GM19035 (cell line): ENCODE data around the gene INPP5A.
"Not testable (repeated sequence)": the region's sequence is repeated elsewhere in the genome, so short reads cannot be mapped to it uniquely, and the experiment has no call there.

Experiments used
- ATAC-seq: cut with Tn5 transposase; IDR thresholded peaks from one replicate; pipeline ENCODE4 v1.9.1; 2021; ENCODE audit not compliant: unreplicated experiment

The INPP5A gene

DNA sequence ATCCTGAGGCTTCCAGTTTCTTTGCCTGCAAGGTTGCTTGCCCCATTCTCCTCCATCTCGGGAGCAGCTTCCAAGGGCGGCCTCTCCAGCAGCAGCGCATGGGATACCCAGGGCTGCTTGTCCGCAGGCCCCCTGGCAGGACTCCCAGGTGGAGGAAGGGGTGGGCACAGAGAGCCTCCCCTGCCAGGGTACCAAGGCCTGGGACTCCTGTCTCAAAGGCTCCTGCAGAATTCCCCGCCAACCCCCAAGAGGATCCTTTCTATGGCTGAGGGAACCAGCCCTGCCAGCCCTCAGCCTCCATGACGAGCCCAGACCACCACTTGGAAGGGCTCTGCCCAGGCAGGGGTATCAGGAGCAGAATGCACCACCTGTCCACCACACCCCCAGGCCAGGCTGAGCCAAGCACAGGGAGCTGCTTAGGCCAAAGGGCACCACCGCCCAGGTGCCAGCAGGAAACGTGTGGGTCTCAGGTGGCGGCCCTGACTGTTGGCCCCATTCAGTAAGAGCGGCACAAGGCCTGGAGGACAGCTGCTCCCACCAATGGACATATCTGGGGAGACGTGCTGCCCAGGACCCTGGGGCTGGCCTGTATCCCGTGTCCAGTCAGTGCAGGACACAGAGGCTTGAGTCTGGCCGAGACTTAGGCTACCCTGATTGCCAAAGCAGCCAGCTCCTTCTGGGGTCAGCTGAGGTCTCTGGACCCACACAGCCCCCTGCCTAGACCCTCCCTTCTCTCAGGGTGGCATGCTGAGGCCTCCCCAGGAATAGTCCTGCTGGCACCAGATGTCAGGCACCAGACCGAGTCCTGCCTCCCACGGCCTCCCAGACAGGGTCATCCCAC, 33.8 kb upstream of the INPP5A start:
- no peak for ATAC-seq

DNA sequence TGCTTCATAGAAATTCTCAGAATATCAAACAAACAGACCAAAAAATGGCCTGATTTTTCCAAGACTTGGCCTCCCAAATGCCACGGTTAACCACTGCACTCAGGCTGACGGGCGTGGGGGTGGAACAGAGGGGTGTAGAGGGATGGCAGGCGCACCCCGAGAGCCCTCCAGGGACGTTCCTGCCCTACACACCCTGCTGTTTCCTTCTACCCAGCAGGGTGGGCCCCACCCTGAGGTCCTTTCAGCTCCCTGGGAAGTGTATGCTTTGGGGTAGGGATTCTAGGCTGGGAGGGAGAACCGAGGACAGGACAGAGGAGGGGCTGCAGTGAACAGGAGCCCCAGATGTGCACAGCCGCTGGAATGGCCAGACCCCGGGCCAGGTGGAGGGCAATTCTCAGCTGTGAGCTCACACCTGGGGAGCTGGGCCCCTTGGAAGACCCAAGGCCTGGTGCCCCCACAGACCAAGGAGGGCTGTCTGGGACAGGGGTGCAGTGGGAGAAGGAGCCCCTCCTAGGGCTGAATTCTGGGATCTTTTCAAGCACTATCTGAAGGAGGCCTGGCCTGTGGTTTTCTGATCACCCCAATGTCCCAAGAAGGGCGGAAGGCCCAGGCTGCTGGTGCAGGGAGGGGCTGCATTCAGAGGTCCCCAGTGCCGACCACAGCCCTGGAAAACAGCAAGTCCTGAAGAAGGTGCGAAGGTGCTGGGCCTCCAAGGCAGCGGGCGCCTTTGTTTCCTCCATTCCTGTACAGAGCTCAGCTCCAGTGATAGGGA, 32.9 kb upstream of the INPP5A start:
- ATAC-seq: no peak

DNA sequence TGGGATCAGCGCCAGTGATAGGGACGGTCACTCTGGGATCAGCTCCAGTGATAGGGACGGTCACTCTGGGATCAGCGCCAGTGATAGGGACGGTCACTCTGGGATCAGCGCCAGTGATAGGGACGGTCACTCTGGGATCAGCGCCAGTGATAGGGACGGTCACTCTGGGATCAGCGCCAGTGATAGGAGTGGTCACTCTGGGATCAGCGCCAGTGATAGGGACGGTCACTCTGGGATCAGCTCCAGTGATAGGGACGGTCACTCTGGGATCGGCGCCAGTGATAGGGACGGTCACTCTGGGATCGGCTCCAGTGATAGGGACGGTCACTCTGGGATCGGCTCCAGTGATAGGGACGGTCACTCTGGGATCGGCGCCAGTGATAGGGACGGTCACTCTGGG, 32.0 kb upstream of the INPP5A start:
- not testable (repeated sequence) for ATAC-seq

DNA sequence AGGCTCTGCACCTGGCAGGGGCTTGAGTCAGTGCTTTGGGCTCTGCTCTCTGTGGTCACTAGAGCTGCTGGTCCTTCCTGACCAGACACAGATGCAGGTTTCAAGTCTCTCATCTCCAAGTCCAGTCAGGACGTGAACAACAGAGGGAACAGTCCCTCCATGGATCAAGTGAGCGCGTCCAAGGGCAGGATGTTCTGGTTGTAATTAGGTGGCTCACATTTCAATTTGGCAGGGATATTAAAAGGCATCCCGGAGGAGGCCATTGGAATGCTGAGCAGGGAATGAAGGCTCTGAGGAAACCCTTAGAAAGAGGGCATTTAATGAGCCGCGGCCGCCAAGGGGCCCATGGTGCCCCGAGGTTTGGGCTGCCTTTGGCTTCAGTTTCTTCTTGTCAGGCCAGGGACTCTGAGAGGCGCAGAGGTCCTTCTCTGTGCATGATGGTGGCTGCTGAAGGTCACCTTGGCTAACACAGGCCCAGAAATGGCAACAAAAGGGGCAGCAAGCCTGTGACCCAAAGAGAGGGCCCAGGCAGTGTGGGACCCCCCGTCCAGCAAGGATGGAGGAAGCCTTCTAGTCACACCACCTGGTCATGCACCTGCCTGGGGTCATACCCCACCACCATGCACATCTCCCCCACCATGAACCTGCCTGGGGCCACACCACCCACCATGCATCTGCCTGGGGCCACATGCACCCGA, 30.7 kb upstream of the INPP5A start:
- no peak for ATAC-seq

DNA sequence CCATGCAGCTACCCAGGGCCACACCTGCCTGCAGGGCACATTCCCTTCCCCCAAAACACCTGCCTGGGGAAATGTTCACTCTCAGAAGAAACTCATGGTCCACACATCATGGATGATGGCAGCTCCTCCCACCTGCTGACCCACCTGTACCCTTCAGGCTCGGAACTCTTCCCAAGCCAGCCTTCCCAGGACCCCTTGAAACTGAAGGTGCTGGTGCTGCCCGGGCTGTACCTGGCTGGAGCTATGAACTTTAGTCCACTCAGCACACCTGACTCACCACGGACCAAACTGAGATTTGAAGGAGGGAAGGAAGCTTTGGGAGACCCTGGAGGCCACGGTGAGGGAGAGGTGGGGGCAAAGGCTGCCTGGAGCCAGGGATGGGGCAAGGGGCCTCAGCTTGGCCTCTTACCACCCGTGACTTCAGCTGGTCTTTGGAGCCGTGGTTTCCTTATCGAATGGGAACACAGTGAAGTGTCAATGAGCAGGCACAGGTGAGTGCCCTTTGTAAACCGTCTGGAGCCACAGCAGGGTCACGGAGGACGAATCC, 30.1 kb upstream of the INPP5A start:
- ATAC-seq: no peak

DNA sequence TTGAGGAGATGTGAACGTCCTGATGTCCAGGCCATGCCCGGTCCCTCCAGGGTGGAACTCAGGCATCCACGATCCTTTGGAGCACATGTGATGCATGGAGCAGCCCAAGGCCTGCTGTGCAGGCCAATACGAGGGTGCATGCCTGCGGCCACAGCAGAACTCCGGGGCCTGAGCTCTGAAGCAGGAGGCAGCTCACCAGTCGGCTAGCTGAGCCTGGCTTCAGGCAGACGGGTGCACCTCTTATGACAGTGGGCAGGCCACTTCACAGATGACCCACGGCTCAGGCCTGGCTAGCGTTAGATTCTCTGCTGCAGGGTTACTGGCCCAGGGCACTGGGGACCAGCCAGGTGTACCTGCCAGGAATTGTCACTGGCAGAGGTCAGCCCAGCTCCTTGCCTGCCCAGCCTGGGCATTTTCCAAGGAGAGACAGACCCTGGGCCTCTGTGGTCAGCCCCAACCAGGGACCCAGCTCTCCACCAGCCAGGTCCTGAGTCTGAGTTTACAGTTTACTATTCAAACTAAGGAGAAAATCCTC, 29.6 kb upstream of the INPP5A start:
- ATAC-seq: no peak

DNA sequence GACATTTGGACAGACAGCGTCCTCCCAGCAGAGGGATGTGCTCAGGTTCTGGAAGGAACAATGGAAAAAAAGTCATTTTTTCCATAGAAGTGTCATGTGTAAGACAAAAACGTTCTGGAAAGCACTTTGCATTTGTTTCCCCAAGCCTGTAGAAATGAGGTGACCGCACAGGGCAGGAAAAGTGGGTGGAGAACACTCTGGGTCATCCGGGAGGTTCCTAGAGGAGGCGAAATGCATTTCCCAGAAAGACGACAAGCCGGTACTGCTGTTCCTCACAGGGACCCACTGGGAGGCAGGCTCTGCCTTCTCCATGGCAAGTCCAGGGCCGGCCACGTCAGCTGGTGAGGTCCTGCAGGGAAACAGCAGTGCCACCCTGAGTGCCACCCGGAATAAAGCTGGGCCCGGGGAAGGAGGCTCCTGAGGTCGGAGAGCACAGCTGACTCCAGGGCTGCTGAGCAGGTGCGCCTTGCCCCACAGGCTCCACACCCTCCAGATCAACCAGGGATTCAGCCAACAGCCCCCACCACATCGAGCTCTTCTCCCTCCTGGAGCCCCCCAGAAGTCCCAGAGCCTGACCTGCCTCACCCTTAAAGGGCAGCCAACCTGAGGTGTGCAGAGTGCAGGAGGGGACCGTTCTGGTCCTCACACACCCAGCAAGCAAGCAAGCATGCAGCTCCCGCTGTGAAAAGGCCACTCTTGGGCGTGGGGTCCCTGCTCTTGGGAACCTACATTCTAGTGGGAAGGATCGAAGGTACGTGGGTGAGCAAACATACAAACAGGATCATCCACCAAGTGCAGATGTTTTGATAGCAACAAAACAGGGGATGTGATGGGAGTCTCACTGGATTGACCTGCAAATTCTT, 28.8 kb upstream of the INPP5A start:
- no peak for ATAC-seq

DNA sequence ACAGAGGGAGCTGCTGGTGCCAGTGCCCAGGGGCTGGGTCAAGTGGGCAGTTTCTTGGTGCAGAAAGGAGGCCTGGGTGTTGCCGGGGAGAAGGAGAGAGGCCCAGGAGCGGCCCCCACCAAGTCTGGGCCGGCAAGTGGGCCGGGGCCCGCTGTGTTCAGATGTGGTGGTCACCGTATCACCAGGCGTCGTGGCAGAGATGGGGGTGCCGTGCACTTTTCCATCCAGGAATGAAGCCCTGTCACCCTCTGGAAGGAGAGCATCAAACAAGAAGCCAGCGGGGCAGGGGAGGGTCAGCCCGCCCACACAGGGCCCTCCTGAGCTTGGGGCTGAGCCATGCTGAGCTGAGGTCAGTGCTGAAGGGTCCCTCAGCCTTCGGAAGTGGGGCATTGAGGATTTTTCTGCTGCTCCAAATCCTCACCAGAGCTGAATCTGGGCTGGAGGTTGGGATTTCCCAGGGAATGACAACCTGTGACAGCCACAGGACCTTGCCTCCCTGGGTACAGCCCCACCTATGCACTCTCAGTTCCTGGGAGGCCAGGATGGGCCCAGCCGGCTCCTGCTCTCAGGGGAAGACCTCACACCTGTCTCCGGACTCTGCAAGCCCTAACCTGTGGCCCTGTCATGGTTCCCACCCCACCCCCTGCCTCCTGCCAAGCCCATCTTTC, 27.9 kb upstream of the INPP5A start:
- ATAC-seq: no peak

DNA sequence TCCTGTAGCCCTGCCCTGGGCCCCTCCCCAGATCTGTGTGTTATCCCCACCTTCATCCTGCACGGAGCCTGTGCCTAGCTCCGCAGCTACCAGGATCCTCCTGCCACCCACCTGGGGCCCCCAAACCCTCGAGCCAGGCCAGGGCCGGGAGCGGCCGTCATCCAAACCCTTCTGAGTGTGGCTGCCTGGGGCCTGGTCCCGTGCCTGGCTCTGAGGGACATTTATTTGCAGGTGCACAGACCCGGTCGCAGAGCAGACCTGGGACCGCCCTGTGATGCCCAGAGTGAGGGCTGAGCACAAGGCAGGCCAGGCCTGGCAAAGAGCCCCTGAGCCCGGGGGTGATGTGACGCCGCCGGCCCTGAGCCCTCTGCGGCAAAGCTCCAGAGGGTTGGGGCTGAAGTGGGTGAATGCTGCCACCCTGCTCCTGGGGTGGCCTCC, 27.4 kb upstream of the INPP5A start:
- no peak for ATAC-seq

DNA sequence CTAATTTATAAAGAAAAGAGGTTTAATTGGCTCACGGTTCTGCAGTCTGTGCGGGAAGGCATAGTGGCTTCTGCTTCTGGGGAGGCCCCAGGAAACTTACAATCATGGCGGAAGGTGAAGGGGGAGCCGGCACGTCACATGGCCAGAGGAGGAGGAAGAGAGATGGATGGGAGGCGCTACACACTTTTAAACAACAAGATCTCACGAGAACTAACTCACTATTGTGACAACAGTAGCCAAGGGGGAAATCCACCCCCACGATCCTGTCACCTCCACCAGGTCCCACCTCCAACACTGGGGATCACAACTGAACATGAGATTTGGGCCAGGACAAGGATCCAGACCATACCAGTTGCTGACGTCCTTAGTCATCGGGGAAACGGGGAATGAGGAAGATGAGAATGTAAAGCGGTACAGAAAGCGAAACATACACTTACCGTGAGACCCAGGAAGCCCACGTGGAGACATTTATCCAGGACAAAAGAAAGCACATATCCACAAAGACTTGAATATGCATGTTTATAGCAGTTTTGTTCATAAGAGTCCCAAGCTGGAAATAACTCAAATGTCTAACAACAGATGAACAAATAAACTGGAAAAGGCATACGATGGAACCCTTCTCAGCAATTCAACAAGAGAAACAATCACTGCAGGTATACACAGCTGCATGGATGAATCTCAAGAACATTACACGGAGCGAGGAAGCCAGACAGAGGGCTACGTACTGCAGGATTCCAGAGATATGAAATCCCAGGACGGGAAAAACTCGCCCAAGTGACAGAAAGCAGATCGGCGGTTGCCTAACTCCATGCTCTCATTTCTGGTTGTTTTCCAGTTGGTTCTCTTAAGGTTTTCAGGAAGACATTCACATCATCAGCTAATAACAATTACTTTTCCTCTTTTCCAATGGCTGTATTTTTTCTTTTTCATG, 26.2 kb upstream of the INPP5A start:
- no peak for ATAC-seq

DNA sequence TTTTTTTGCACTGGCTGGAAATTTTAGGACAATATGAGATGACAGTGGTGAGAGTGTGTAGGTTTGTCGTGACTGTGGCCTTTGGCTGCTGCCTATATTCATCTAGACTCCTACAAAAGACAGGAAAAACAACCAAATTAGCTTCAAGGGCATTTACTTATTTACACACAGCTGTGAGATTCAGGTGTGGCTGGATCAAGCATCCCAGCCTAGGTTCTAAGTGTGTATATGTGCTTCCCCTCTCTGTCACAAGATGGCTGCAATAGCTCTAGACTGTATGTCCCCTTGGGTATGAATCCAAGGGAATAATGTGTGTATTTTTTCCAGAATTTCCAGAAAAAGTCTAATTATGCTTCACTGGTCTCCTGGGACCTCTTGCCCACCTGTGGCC, 25.5 kb upstream of the INPP5A start:
- no peak for ATAC-seq

DNA sequence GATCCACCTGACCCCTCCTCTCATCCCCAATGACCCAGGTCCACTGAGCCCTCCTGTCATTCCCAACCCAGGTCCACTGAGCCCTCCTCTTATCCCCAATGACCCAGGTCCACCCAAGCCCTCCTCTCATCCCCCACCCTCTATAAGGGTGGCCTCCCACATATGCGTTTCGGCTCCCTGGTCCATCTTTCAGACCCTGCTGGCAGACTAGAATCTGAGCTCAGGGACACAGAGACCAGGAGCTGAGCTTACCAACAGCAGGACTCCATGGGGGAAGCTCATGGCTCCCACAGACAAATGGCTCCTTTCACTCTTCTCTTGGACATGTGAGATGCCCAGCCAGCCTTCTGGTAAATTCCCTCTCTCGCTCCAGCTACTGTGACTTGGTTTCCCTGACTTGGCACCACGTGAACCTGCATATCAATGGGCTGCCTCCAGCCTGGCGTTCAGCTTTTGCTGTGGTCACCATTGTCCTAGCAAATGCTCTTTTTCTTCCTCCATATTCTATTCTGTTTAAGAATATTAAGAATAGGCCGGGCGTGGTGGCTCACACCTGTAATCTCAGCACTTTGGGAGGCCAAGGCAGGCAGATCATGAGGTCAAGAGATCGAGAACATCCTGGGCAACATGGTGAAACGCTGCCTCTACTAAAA, 24.8 kb upstream of the INPP5A start:
- no peak for ATAC-seq

DNA sequence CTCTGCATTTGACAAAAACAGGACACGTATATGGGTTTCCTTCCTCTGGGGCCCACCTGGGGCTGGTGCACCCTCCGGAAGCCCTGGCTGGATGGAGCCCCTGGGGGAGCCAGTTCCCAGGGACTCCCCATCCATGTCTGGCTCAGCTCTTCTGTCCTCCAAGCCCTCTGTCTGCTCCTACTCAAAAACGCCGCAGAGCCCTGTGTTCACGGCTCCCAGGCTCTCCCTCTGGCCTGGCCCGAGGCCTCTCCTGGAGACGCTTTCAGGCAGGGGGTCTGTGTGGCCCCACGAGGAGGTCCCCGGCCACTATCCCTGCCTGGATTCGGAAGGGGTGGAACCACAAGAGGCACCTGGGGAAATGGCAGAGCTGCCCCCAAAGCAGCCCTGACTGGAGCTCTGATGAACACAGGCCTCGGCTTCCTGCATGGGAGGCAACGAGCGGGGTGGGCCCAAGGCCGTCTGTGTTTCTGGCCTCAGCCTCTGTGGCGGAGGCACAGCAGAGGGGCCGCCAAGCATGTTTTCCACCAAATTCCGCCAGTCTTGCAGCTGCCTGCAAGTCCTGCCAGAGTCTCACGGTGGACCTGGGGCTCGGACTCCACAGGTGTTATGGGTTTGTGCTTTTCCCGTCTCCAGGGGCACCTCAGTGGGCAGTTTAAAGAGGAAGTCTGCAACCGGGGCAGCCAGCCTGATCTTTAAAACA, 22.6 kb upstream of the INPP5A start:
- ATAC-seq: no peak

DNA sequence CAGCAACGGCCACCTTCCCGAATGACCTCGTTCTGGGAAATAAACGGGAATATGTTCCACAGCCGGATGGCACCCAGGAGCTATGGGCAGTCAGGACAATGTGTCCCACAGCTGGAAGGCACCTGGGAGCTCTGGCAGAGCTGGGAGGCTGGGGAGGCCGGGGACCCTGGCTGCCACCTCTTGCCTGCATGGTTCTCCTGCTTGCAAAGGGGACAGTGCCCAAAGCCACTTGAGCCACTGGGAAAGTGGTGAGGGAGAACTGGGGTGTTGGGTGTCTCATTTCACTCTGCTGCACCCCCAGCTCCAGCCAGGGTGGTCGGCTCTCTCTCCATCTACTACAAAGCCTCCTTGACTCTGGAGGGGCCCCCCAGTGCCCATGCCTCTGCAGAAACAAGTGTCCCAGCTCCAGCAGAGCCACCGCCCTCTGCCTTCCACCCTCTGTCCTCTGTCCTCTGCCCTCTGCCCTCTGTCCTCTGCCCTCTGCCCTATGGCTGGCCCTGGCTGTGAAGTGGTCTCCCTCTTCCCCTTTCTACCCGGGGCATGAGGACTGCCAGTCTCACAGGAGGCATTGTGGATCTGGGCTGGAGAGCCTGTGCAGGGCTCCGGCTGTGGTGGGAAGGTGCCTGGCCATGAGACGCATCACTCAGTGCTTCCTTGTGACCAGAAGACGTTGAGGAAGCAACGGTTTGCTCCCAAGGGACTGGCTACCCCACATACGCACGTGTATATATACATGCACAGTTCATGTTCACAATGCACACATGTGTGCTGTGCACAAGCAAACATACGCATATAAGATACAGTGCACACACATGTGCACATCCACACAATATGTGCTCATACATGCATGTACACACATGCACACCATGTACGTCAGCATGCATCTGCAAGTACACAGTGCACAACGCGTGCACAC, 21.5 kb upstream of the INPP5A start:
- no peak for ATAC-seq

DNA sequence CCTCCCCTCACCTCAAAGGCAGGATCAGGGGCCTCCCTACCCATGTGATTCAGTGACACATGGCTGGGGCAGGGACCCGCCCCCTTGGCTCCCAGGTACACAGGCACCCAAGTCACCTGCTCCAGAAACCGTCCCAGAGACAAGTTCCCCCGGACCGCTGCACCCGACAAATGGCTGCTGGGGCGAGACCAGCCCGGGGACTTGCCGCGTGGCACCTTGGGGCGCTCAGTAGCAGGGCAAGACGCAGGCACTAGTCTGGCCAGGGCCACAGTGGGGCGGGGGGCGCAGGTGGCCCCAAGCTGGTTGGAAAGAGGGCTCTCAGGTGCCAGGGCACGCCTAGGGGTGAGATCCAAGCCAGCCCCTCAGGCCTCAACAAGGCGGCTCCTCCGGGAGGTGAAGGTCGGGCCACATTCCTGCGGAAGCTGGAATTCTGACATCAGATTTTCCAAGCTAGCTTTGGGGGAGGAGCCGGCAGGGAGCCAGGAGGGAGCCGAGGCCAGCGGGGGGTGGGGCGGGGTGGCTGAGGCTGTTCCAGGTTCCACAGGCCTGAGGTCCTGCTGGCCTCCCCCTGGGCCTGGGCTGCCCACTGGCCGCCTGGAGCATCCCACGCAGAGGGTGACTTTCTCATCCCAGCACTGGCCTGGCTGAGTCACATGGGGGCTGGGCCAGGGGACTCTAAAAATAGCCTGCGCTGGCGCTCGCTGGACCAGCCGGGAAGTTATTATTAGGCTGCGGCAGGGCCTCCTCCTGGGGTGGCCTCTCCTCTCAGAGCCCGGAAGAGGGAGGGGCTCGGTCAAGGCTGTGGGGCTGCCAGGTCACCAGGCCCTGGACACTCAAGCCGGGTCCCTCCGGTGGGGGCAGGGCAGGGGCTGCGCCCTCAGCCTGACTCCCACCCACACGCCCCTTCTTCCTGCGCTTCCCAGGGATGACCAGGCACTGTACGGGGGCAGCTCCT, 20.5 kb upstream of the INPP5A start:
- ATAC-seq: no peak
